ENCODE data around the gene ORC5.

The ORC5 gene

GRCh38 chr7:104206841-104207240 is 972 bp downstream of the ORC5 start:
- TF ChIP-seq POLR2AphosphoS5 (IDR thresholded peaks at IDR 0.05; ENCODE audit: low read depth, low read length) (no peak), FOXP2 (optimal IDR thresholded peaks at IDR 0.05; ENCODE audit: borderline replicate concordance, extremely low read depth, extremely low read length, insufficient read depth) (no peak), TAF1 (IDR thresholded peaks at IDR 0.05; ENCODE audit: borderline replicate concordance, insufficient read depth, low read length) (no peak), REST (IDR thresholded peaks at IDR 0.05; ENCODE audit: insufficient read depth in 1 of 2, low read depth in 2 of 2, low read length in 2 of 2) (no peak), SIN3A (IDR thresholded peaks at IDR 0.05; ENCODE audit: borderline replicate concordance, insufficient read depth, low read length) (no peak)

GRCh38 chr7:104198673-104199278 is 9.0 kb downstream of the ORC5 start:
- no peak for TF ChIP-seq POLR2AphosphoS5 (IDR thresholded peaks at IDR 0.05; ENCODE audit: low read depth, low read length)
- TF ChIP-seq SIN3A (IDR thresholded peaks at IDR 0.05; ENCODE audit: borderline replicate concordance, insufficient read depth, low read length), result no peak
- no peak for TF ChIP-seq FOXP2 (optimal IDR thresholded peaks at IDR 0.05; ENCODE audit: borderline replicate concordance, extremely low read depth, extremely low read length, insufficient read depth)
- TF ChIP-seq REST (IDR thresholded peaks at IDR 0.05; ENCODE audit: insufficient read depth in 1 of 2, low read depth in 2 of 2, low read length in 2 of 2), result no peak
- no peak for TF ChIP-seq TAF1 (IDR thresholded peaks at IDR 0.05; ENCODE audit: borderline replicate concordance, insufficient read depth, low read length)

- no peak for TF ChIP-seq SIN3A (IDR thresholded peaks at IDR 0.05; ENCODE audit: borderline replicate concordance, insufficient read depth, low read length)
- TF ChIP-seq POLR2AphosphoS5 (IDR thresholded peaks at IDR 0.05; ENCODE audit: low read depth, low read length), result no peak
- TF ChIP-seq FOXP2 (optimal IDR thresholded peaks at IDR 0.05; ENCODE audit: borderline replicate concordance, extremely low read depth, extremely low read length, insufficient read depth), result no peak
- TF ChIP-seq TAF1 (IDR thresholded peaks at IDR 0.05; ENCODE audit: borderline replicate concordance, insufficient read depth, low read length), result no peak
Observed at GRCh38 chr7:104196161-104196560, 11.7 kb downstream of the ORC5 start.

- TF ChIP-seq SIN3A (IDR thresholded peaks at IDR 0.05; ENCODE audit: borderline replicate concordance, insufficient read depth, low read length) (no peak), TAF1 (IDR thresholded peaks at IDR 0.05; ENCODE audit: borderline replicate concordance, insufficient read depth, low read length) (no peak), REST (IDR thresholded peaks at IDR 0.05; ENCODE audit: insufficient read depth in 1 of 2, low read depth in 2 of 2, low read length in 2 of 2) (no peak), POLR2AphosphoS5 (IDR thresholded peaks at IDR 0.05; ENCODE audit: low read depth, low read length) (no peak), FOXP2 (optimal IDR thresholded peaks at IDR 0.05; ENCODE audit: borderline replicate concordance, extremely low read depth, extremely low read length, insufficient read depth) (no peak)
Observed at GRCh38 chr7:104192434-104192833, 15.4 kb downstream of the ORC5 start.

- TF ChIP-seq FOXP2 (optimal IDR thresholded peaks at IDR 0.05; ENCODE audit: borderline replicate concordance, extremely low read depth, extremely low read length, insufficient read depth) (no peak), TAF1 (IDR thresholded peaks at IDR 0.05; ENCODE audit: borderline replicate concordance, insufficient read depth, low read length) (no peak), POLR2AphosphoS5 (IDR thresholded peaks at IDR 0.05; ENCODE audit: low read depth, low read length) (no peak), REST (IDR thresholded peaks at IDR 0.05; ENCODE audit: insufficient read depth in 1 of 2, low read depth in 2 of 2, low read length in 2 of 2) (no peak), SIN3A (IDR thresholded peaks at IDR 0.05; ENCODE audit: borderline replicate concordance, insufficient read depth, low read length) (no peak)
Observed at GRCh38 chr7:104185346-104185745, 22.5 kb downstream of the ORC5 start.

Data from PFSK-1 (cell line).